BE2C (cell line): ENCODE data around the gene SLC25A20.
A peak's percentile ranks its signal among the peaks of the same experiment; 100 is the strongest.

Source experiments
- DNase-seq: peaks from one replicate; pipeline ENCODE4 v3.0.0-alpha.2; 2020
- H3K27me3 ChIP-seq: fragments of 250-450 bp; sonication (Bioruptor Pico); 2 replicates; pipeline ENCODE4 v1.5.1; 2020; ENCODE audit warnings: mild to moderate bottlenecking
- H3K36me3 ChIP-seq: fragments of 250-450 bp; sonication (Bioruptor Pico); 2 replicates; pipeline ENCODE4 v1.5.1; 2020; ENCODE audit warnings: mild to moderate bottlenecking
- H3K4me1 ChIP-seq: fragments of 250-450 bp; sonication (Bioruptor Pico); 2 replicates; pipeline ENCODE4 v1.5.1; 2020
- H3K4me3 ChIP-seq: 2 replicates; pipeline ENCODE4 v1.5.1; 2011; ENCODE audit warnings: low read depth, low read length
- H3K9me3 ChIP-seq: fragments of 250-450 bp; sonication (Bioruptor Pico); 2 replicates; pipeline ENCODE4 v1.5.1; 2020
- CTCF ChIP-seq: IDR thresholded peaks from 2 replicates; pipeline ENCODE4 v1.5.1; 2012; ENCODE audit warnings: mild to moderate bottlenecking, low read depth, low read length

The SLC25A20 gene

GRCh38 chr3:48851407-48851806, 47.3 kb downstream of the SLC25A20 start:
- Histone ChIP-seq H3K36me3 (no peaks in the 10 kb centered on the region), H3K9me3 (no peaks in the 10 kb centered on the region), H3K27me3 (no peaks in the 10 kb centered on the region), H3K4me1 (peaks cover 3% of the 10 kb centered on the region; the same call in 1 of the 2 replicates), H3K4me3 (no peak overlapping the region)
- DNase-seq = peak; percentile 60
- no peak for TF ChIP-seq CTCF

- H3K9me3 ChIP-seq = no peaks in the 10 kb centered on the region
- no peak for DNase-seq
- no peaks in the 10 kb centered on the region for H3K27me3 ChIP-seq
- TF ChIP-seq CTCF = no peak
- H3K36me3 ChIP-seq = no peaks in the 10 kb centered on the region
- H3K4me1 ChIP-seq = peaks cover 3% of the 10 kb centered on the region; the same call in 1 of the 2 replicates
- H3K4me3 ChIP-seq = no peak overlapping the region
These were observed 49.7 kb downstream of the SLC25A20 start for GRCh38 chr3:48848816-48849515.

- Histone ChIP-seq H3K36me3 (no peaks in the 10 kb centered on the region), H3K27me3 (no peaks in the 10 kb centered on the region), H3K9me3 (no peaks in the 10 kb centered on the region), H3K4me1 (peaks cover 3% of the 10 kb centered on the region; the same call in 1 of the 2 replicates), H3K4me3 (peak within 1 kb of the TSS; percentile 65)
- TF ChIP-seq CTCF = no peak
- peak; percentile 83 for DNase-seq
These were observed 50.9 kb downstream of the SLC25A20 start, which contains the start of gene PRKAR2A for GRCh38 chr3:48847504-48848423. TSS of gene PRKAR2A (minus strand) at chr3:48847874. CDS start at chr3:48847596, 278 bp downstream.

- DNase-seq = peak; percentile 75
- Histone ChIP-seq H3K9me3 (no peaks in the 10 kb centered on the region), H3K4me3 (peak overlapping the region; percentile 65), H3K36me3 (no peaks in the 10 kb centered on the region), H3K4me1 (peaks cover 3% of the 10 kb centered on the region; the same call in 1 of the 2 replicates), H3K27me3 (no peaks in the 10 kb centered on the region)
- TF ChIP-seq CTCF = no peak
These were observed 51.6 kb downstream of the SLC25A20 start for GRCh38 chr3:48847053-48847503.

- no peak overlapping the region for H3K4me3 ChIP-seq
- no peak for TF ChIP-seq CTCF
These were observed 53.5 kb downstream of the SLC25A20 start for GRCh38 chr3:48845170-48845569.

More at GRCh38 chr3:48845170-48845569, 53.5 kb downstream of the SLC25A20 start:
- no peak for DNase-seq
- H3K4me1 ChIP-seq = no peaks in the 10 kb centered on the region
- H3K27me3 ChIP-seq = no peaks in the 10 kb centered on the region
- H3K9me3 ChIP-seq = no peaks in the 10 kb centered on the region
- H3K36me3 ChIP-seq = no peaks in the 10 kb centered on the region
